Keratinocyte (primary cell): ENCODE results near the gene NRXN2. TPM values are rescaled to one million over a fixed set of nuclear protein-coding genes. Genes with fewer than 3 reads are reported as not detected.

Experiments
- DNase-seq: peaks from one replicate; pipeline ENCODE4 v3.0.0-alpha.2; 2011; ENCODE audit warnings: low read depth, missing footprints, low spot score
- FAIRE-seq: peaks from 2 replicates; lab custom pipeline; 2011; peaks lifted over from hg19 to GRCh38; lab: Jason Lieb, UNC
- H2AFZ ChIP-seq: 2 replicates; pipeline ENCODE4 v1.6.0; 2012; ENCODE audit warnings: low read length, control low read depth, inconsistent platforms; ENCODE audit not compliant: control insufficient read depth
- H3K27ac ChIP-seq: 2 replicates; pipeline ENCODE4 v1.5.1; 2011; ENCODE audit warnings: low read length; ENCODE audit not compliant: control insufficient read depth, insufficient read depth
- H3K27me3 ChIP-seq: 3 replicates; pipeline ENCODE4 v1.6.0; 2011; ENCODE audit warnings: low read length; ENCODE audit not compliant: control insufficient read depth, insufficient read depth; ENCODE audit errors: extremely low read depth
- H3K36me3 ChIP-seq, 2 experiments: 2 replicates in 1 of 2; 3 replicates in 1 of 2; pipeline ENCODE4 v1.5.1; 2011; ENCODE audit warnings: low read length in 2 of 2, mild to moderate bottlenecking in 1 of 2; ENCODE audit not compliant: control insufficient read depth in 2 of 2, insufficient read depth in 2 of 2; ENCODE audit errors: extremely low read depth in 1 of 2
- H3K4me1 ChIP-seq: 3 replicates; pipeline ENCODE4 v1.5.1; 2011; ENCODE audit warnings: low read length; ENCODE audit not compliant: control insufficient read depth, insufficient read depth; ENCODE audit errors: extremely low read depth
- H3K4me2 ChIP-seq: 3 replicates; pipeline ENCODE4 v1.6.0; 2011; ENCODE audit warnings: low read depth, low read length; ENCODE audit not compliant: control insufficient read depth, insufficient read depth; ENCODE audit errors: extremely low read depth
- H3K4me3 ChIP-seq, 3 experiments: fragments of 200-600 bp in 1 of 3; sonication (generic) in 1 of 3; 2 replicates in 2 of 3; 3 replicates in 1 of 3; pipeline ENCODE4 v1.5.1; 2011 to 2016; ENCODE audit warnings: low read length in 3 of 3, mild to moderate bottlenecking in 3 of 3, control low read depth in 2 of 3, inconsistent platforms in 1 of 3, low read depth in 1 of 3, mixed read lengths in 1 of 3, mixed run types in 1 of 3, moderate library complexity in 1 of 3; ENCODE audit not compliant: control insufficient read depth in 2 of 3, insufficient read depth in 2 of 3; ENCODE audit errors: extremely low read depth in 1 of 3
- H3K79me2 ChIP-seq: 2 replicates; pipeline ENCODE4 v1.6.0; 2012; ENCODE audit warnings: low read length; ENCODE audit not compliant: control insufficient read depth, insufficient read depth
- H3K9ac ChIP-seq: 3 replicates; pipeline ENCODE4 v1.6.0; 2011; ENCODE audit warnings: low read length; ENCODE audit not compliant: control insufficient read depth, insufficient read depth; ENCODE audit errors: extremely low read depth
- H3K9me1 ChIP-seq: 3 replicates; pipeline ENCODE4 v1.6.0; 2011; ENCODE audit warnings: low read length; ENCODE audit not compliant: control insufficient read depth, insufficient read depth; ENCODE audit errors: extremely low read depth
- H3K9me3 ChIP-seq: 2 replicates; pipeline ENCODE4 v1.5.1; 2012; ENCODE audit warnings: low read depth, low read length; ENCODE audit not compliant: control insufficient read depth
- H4K20me1 ChIP-seq: 3 replicates; pipeline ENCODE4 v1.6.0; 2011; ENCODE audit warnings: low read length; ENCODE audit not compliant: control insufficient read depth, insufficient read depth; ENCODE audit errors: extremely low read depth
- CTCF ChIP-seq, 3 experiments: IDR thresholded peaks in 1 of 3; conservative IDR thresholded peaks in 1 of 3; optimal IDR thresholded peaks in 1 of 3; 2 replicates in 2 of 3; 3 replicates in 1 of 3; pipeline versions ENCODE3 to v1.5.1; 2011; ENCODE audit warnings: low read length in 3 of 3, mild to moderate bottlenecking in 3 of 3, moderate library complexity in 2 of 3, control low read depth in 1 of 3, inconsistent platforms in 1 of 3; ENCODE audit not compliant: insufficient read depth in 2 of 3; ENCODE audit errors: extremely low read depth in 1 of 3
- EZH2 ChIP-seq: IDR thresholded peaks from one replicate; pipeline ENCODE4 v1.6.1; 2012; ENCODE audit warnings: inconsistent platforms, mild to moderate bottlenecking, low read length, moderate library complexity
- dilution Hi-C: fragments of 300-500 bp; cut with MboI; formaldehyde crosslinking; loops from one replicate; pipeline ENCODE4 v1.7.0; 2020; ENCODE audit warnings: low sequenced_read_pairs; ENCODE audit not compliant: extremely low pct_ligation_motif_present
- polyA plus RNA-seq, 5 experiments: library from polyadenylated mRNA; depleted of rRNA in 3 of 5; stranded (reverse) in 3 of 5; stranded (forward) in 1 of 5; unstranded in 1 of 5; fragments of >200 nt; gene quantifications; 1 replicate in 1 of 5; 2 replicates in 3 of 5; 3 replicates in 1 of 5; pipeline versions ENCODE4 v1.2.1 to v1.2.3, GENCODE V29; 2011 to 2012; ENCODE audit warnings: missing spikeins in 2 of 5, low read depth in 1 of 5, low replicate concordance in 1 of 5

NRXN2 gene
- polyA plus RNA-seq, 1 donor (not counting 4 experiments of a cell fraction or from before 2014, with no cell fraction given) = not detected

DNA sequence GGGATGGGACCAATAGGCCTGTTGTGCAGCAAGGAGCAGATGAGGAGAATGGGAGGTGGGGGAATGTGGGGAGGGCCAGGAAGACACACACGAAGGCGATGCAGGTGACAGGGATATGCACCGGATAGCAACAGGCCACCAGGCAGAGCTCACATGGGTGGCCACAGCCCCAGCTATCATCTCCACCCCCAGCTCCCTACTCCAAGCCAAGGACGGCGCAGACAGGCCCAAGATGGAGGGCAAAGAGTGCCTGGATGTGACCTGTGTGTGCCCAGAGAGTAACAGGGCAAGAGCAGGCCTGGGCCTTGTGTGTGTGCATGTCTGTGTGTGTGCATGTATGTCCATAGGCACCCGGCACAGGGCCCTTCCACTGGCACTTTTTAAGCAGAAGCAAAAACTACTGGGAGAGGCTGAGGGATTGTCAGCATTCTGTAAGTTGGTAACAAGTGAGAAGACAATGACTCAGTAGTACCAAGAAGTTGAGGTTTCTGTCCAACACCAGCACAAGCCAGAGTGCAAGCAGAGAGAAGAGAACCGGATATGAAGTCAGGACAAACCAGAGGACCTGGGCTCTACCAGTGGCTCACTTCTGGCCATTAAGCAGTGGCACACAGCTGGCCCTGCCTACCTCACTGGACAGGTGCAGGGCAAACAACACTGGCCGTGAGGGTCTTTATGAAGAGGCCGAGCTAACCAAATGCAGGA lies 36.4 kb downstream of the NRXN2 start:
- Histone ChIP-seq H3K9me3 (no peaks in the 10 kb centered on the region), H4K20me1 (no peaks in the 10 kb centered on the region), H3K79me2 (no peaks in the 10 kb centered on the region), H3K36me3 (no peaks in the 10 kb centered on the region), H3K4me1 (peaks cover 21% of the 10 kb centered on the region), H3K9me1 (peaks cover 2% of the 10 kb centered on the region), H3K4me3 (no peak overlapping the region), H3K27me3 (peaks cover 2% of the 10 kb centered on the region), H3K4me2 (no peak overlapping the region), H2AFZ (no peak overlapping the region), H3K9ac (no peak overlapping the region), H3K27ac (no peak overlapping the region)
- FAIRE-seq = no peak
- dilution Hi-C loops = no loop called here
- TF ChIP-seq EZH2 (no peak), CTCF (optimal IDR thresholded peaks at IDR 0.05 in 1 of 3, IDR thresholded peaks at IDR 0.05 in 1 of 3, conservative IDR thresholded peaks at IDR 0.05 in 1 of 3; ENCODE audit: extremely low read depth in 1 of 3, insufficient read depth in 2 of 3, low read length in 3 of 3) (no peak)
- DNase-seq = no peak

- peaks cover 21% of the 10 kb centered on the region for H3K4me1 ChIP-seq
- no peak overlapping the region for H2AFZ ChIP-seq
- H4K20me1 ChIP-seq = no peaks in the 10 kb centered on the region
- DNase-seq (no peak), FAIRE-seq (no peak)
- dilution Hi-C loops = no loop called here
- H3K9ac ChIP-seq = no peak overlapping the region
- no peak overlapping the region for H3K27ac ChIP-seq
- H3K79me2 ChIP-seq = no peaks in the 10 kb centered on the region
- no peak overlapping the region for H3K4me3 ChIP-seq
- H3K9me3 ChIP-seq = no peaks in the 10 kb centered on the region
- H3K9me1 ChIP-seq = peaks cover 2% of the 10 kb centered on the region
- H3K27me3 ChIP-seq = no peaks in the 10 kb centered on the region
- TF ChIP-seq CTCF (optimal IDR thresholded peaks at IDR 0.05 in 1 of 3, IDR thresholded peaks at IDR 0.05 in 1 of 3, conservative IDR thresholded peaks at IDR 0.05 in 1 of 3; ENCODE audit: extremely low read depth in 1 of 3, insufficient read depth in 2 of 3, low read length in 3 of 3) = no peak
- TF ChIP-seq EZH2 = no peak
- no peak overlapping the region for H3K4me2 ChIP-seq
- no peaks in the 10 kb centered on the region for H3K36me3 ChIP-seq
Measured at GRCh38 chr11:64685536-64685935, 37.5 kb downstream of the NRXN2 start.
